ENCODE results near the gene PLEKHO2.

GRCh38 chr15:64905119-64905831, 63.6 kb downstream of the PLEKHO2 start:
- TF ChIP-seq KAT7 (CRISPR knock-in tag; IDR thresholded peaks at IDR 0.05; ENCODE audit: borderline replicate concordance) (no peak), NR3C1 (CRISPR knock-in tag; IDR thresholded peaks at IDR 0.05) (no peak)
